H9 (cell line): ENCODE results near the gene RAI14. TPM values are rescaled to one million over a fixed set of nuclear protein-coding genes. Genes with fewer than 3 reads are reported as not detected.

Experiments
- DNase-seq: peaks from one replicate; pipeline ENCODE4 v3.0.0-alpha.2; 2017
- H2AFZ ChIP-seq: one replicate; pipeline ENCODE4 v1.6.1; 2013; ENCODE audit warnings: mild to moderate bottlenecking, low read length, control low read depth, moderate library complexity
- H2AK5ac ChIP-seq: 2 replicates; pipeline ENCODE4 v1.6.1; 2013; ENCODE audit warnings: low read length, control low read depth, mixed read lengths; ENCODE audit not compliant: insufficient read length
- H2BK120ac ChIP-seq: one replicate; pipeline ENCODE4 v1.6.1; 2013; ENCODE audit warnings: low read depth, mild to moderate bottlenecking, low read length, control low read depth, inconsistent platforms; ENCODE audit not compliant: poor library complexity, severe bottlenecking
- H2BK12ac ChIP-seq: 2 replicates; pipeline ENCODE4 v1.6.1; 2013; ENCODE audit warnings: low read length, control low read depth, mixed read lengths, low read depth; ENCODE audit not compliant: insufficient read length
- H2BK15ac ChIP-seq: 2 replicates; pipeline ENCODE4 v1.6.1; 2013; ENCODE audit warnings: low read depth, low read length, control low read depth
- H2BK20ac ChIP-seq: one replicate; pipeline ENCODE4 v1.6.1; 2013; ENCODE audit warnings: low read depth, mild to moderate bottlenecking, low read length, control low read depth, inconsistent platforms; ENCODE audit not compliant: poor library complexity, severe bottlenecking
- H2BK5ac ChIP-seq: 2 replicates; pipeline ENCODE4 v1.6.1; 2013; ENCODE audit warnings: low read length, control low read depth, mixed read lengths; ENCODE audit not compliant: insufficient read length
- H3K14ac ChIP-seq: 2 replicates; pipeline ENCODE4 v1.6.1; 2013; ENCODE audit warnings: low read length, control low read depth; ENCODE audit not compliant: insufficient read depth
- H3K18ac ChIP-seq: 2 replicates; pipeline ENCODE4 v1.6.1; 2013; ENCODE audit warnings: low read depth, mild to moderate bottlenecking, mixed read lengths, low read length, control low read depth; ENCODE audit not compliant: insufficient read length
- H3K23ac ChIP-seq: 2 replicates; pipeline ENCODE4 v1.6.1; 2013; ENCODE audit warnings: low read length, control low read depth, mixed read lengths, low read depth; ENCODE audit not compliant: insufficient read length
- H3K23me2 ChIP-seq: 2 replicates; pipeline ENCODE4 v1.6.1; 2013; ENCODE audit warnings: low read depth, mild to moderate bottlenecking, mixed read lengths, low read length, control low read depth; ENCODE audit not compliant: insufficient read length, poor library complexity, severe bottlenecking
- H3K27ac ChIP-seq: 2 replicates; pipeline ENCODE4 v1.5.1; 2013; ENCODE audit warnings: low read length, control low read depth, mixed read lengths, low read depth; ENCODE audit not compliant: insufficient read length
- H3K27me3 ChIP-seq: 2 replicates; pipeline ENCODE4 v1.6.1; 2013; ENCODE audit warnings: low read length, control low read depth, inconsistent platforms; ENCODE audit not compliant: insufficient read depth
- H3K4ac ChIP-seq: 2 replicates; pipeline ENCODE4 v1.6.1; 2013; ENCODE audit warnings: low read depth, mild to moderate bottlenecking, control low read depth, inconsistent platforms, low read length, moderate library complexity
- H3K4me1 ChIP-seq: 2 replicates; pipeline ENCODE4 v1.6.1; 2013; ENCODE audit warnings: low read length, control low read depth, inconsistent platforms; ENCODE audit not compliant: insufficient read depth
- H3K4me2 ChIP-seq: 2 replicates; pipeline ENCODE4 v1.6.1; 2013; ENCODE audit warnings: low read length, control low read depth, mixed read lengths; ENCODE audit not compliant: insufficient read length, insufficient read depth
- H3K56ac ChIP-seq: 2 replicates; pipeline ENCODE4 v1.6.1; 2013; ENCODE audit warnings: low read depth, mild to moderate bottlenecking, mixed read lengths, low read length, control low read depth; ENCODE audit not compliant: insufficient read length
- H3K79me1 ChIP-seq: 2 replicates; pipeline ENCODE4 v1.6.1; 2013; ENCODE audit warnings: low read depth, mild to moderate bottlenecking, moderate library complexity, low read length, control low read depth, inconsistent platforms; ENCODE audit not compliant: insufficient read depth, poor library complexity, severe bottlenecking
- H3K79me2 ChIP-seq: 2 replicates; pipeline ENCODE4 v1.6.1; 2013; ENCODE audit warnings: low read length, control low read depth, inconsistent platforms; ENCODE audit not compliant: insufficient read depth
- H3K9ac ChIP-seq: 2 replicates; pipeline ENCODE4 v1.6.1; 2013; ENCODE audit warnings: low read length, control low read depth, mixed read lengths; ENCODE audit not compliant: insufficient read length; ENCODE audit errors: extremely low read depth
- H3K9me3 ChIP-seq: one replicate; pipeline ENCODE4 v1.6.1; 2013; ENCODE audit warnings: low read depth, low read length, inconsistent platforms; ENCODE audit not compliant: control insufficient read depth
- H3T11ph ChIP-seq: one replicate; pipeline ENCODE4 v1.6.1; 2013; ENCODE audit warnings: mild to moderate bottlenecking, low read length, control low read depth, inconsistent platforms
- H4K20me1 ChIP-seq: one replicate; pipeline ENCODE4 v1.6.1; 2013; ENCODE audit not compliant: control insufficient read depth, insufficient read length, insufficient read depth
- H4K5ac ChIP-seq: 2 replicates; pipeline ENCODE4 v1.6.1; 2013; ENCODE audit warnings: low read depth, mild to moderate bottlenecking, mixed read lengths, low read length, control low read depth; ENCODE audit not compliant: insufficient read length
- H4K8ac ChIP-seq: replicated peaks from 2 replicates; pipeline ENCODE4 v1.6.1; 2013; ENCODE audit warnings: low read length, control low read depth, mixed read lengths, low read depth; ENCODE audit not compliant: insufficient read length
- H4K91ac ChIP-seq: 2 replicates; pipeline ENCODE4 v1.6.1; 2013; ENCODE audit warnings: low read depth, mild to moderate bottlenecking, moderate library complexity, mixed read lengths, low read length, control low read depth; ENCODE audit not compliant: insufficient read length
- H3K27ac Mint-ChIP-seq, 3 experiments: 2 replicates in 2 of 3; 3 replicates in 1 of 3; pipeline ENCODE4 v1.8.0; 2020 to 2021; ENCODE audit warnings: mixed read lengths in 3 of 3, mild to moderate bottlenecking in 1 of 3, moderate library complexity in 1 of 3
- H3K27me3 Mint-ChIP-seq: 2 replicates; pipeline ENCODE4 v1.8.0; 2021; ENCODE audit warnings: low read depth, mild to moderate bottlenecking, moderate library complexity, mixed read lengths
- H3K36me3 Mint-ChIP-seq, 3 experiments: 2 replicates in 2 of 3; 3 replicates in 1 of 3; pipeline ENCODE4 v1.8.0; 2020 to 2021; ENCODE audit warnings: low read depth in 3 of 3, mixed read lengths in 3 of 3; ENCODE audit not compliant: insufficient read depth in 1 of 3
- H3K4me1 Mint-ChIP-seq, 2 experiments: 2 replicates each; pipeline ENCODE4 v1.8.0; 2020; ENCODE audit warnings: mixed read lengths in 2 of 2
- H3K4me3 Mint-ChIP-seq, 2 experiments: 2 replicates in 1 of 2; 3 replicates in 1 of 2; pipeline ENCODE4 v1.8.0; 2020 to 2021; ENCODE audit warnings: mild to moderate bottlenecking in 2 of 2, mixed read lengths in 2 of 2, moderate library complexity in 1 of 2
- H3K9me3 Mint-ChIP-seq, 2 experiments: 2 replicates in 1 of 2; 3 replicates in 1 of 2; pipeline ENCODE4 v1.8.0; 2020; ENCODE audit warnings: mild to moderate bottlenecking in 2 of 2, mixed read lengths in 2 of 2, moderate library complexity in 1 of 2
- WGBS: extraction: QIAGEN DNeasy Blood & Tissue Kit; methylation state at CpG from one replicate; pipeline ENCODE4 v1.1.7; 2013; ENCODE audit warnings: missing lambda C conversion rate, low lambda C conversion rate, mixed read lengths; ENCODE audit not compliant: insufficient read length; ENCODE audit errors: extremely low coverage; 5-methylcytosine and 5-hydroxymethylcytosine counted together
- total RNA-seq: library from RNA; stranded (reverse); gene quantifications from 2 replicates; pipeline ENCODE4 v1.2.1, GENCODE V29; 2021
- TF ChIP-seq, protein P1 (sequence below): fragments of 200-600 bp; sonication (generic); conservative IDR thresholded peaks from 3 replicates; pipeline ENCODE4 v1.8.0; 2021; ENCODE audit warnings: antibody characterized with exemption, mild to moderate bottlenecking

The RAI14 gene
- total RNA-seq, 1 experiment from 2014 or later: 127 TPM

- no peak overlapping the region for H3K23ac ChIP-seq
- no peak overlapping the region for H3K9ac ChIP-seq
- no peaks in the 10 kb centered on the region for H3K4me1 ChIP-seq
- no peaks in the 10 kb centered on the region for H3K27me3 Mint-ChIP-seq
- H3K27me3 ChIP-seq: no peaks in the 10 kb centered on the region
- peaks cover 22% of the 10 kb centered on the region; the same call in 1 of the 2 replicates for H3K79me2 ChIP-seq
- TF ChIP-seq, protein P1, sequence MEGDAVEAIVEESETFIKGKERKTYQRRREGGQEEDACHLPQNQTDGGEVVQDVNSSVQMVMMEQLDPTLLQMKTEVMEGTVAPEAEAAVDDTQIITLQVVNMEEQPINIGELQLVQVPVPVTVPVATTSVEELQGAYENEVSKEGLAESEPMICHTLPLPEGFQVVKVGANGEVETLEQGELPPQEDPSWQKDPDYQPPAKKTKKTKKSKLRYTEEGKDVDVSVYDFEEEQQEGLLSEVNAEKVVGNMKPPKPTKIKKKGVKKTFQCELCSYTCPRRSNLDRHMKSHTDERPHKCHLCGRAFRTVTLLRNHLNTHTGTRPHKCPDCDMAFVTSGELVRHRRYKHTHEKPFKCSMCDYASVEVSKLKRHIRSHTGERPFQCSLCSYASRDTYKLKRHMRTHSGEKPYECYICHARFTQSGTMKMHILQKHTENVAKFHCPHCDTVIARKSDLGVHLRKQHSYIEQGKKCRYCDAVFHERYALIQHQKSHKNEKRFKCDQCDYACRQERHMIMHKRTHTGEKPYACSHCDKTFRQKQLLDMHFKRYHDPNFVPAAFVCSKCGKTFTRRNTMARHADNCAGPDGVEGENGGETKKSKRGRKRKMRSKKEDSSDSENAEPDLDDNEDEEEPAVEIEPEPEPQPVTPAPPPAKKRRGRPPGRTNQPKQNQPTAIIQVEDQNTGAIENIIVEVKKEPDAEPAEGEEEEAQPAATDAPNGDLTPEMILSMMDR: no peak
- H3K14ac ChIP-seq: no peak overlapping the region
- no peak overlapping the region for H3K18ac ChIP-seq
- H2BK15ac ChIP-seq: no peak overlapping the region
- H4K8ac ChIP-seq: no peak overlapping the region
- H3K4me2 ChIP-seq: no peak overlapping the region
- no peak overlapping the region for H2BK12ac ChIP-seq
- peak overlapping the region; percentile 34 to 81 (median 76); a peak in 4 of 7 replicates for H3K27ac Mint-ChIP-seq
- H4K5ac ChIP-seq: no peak overlapping the region
- H3K56ac ChIP-seq: no peak overlapping the region
- no peak overlapping the region for H3K4me3 Mint-ChIP-seq
- no peak overlapping the region for H2BK20ac ChIP-seq
- H3K23me2 ChIP-seq: no peaks in the 10 kb centered on the region
- no peak overlapping the region for H3K27ac ChIP-seq
- H4K91ac ChIP-seq: no peak overlapping the region
- H2BK5ac ChIP-seq: no peak overlapping the region
- no peaks in the 10 kb centered on the region for H3K79me1 ChIP-seq
- peaks cover 20 to 49% (median 44%) of the 10 kb centered on the region in 3 experiments for H3K36me3 Mint-ChIP-seq
- H3T11ph ChIP-seq: no peak overlapping the region
- no peak for DNase-seq
- no peaks in the 10 kb centered on the region for H4K20me1 ChIP-seq
- WGBS: no CpG with 5 or more reads among the region's 6 CpGs
- no peak overlapping the region for H2AK5ac ChIP-seq
- H3K4me1 Mint-ChIP-seq: peaks cover 24 to 26% of the 10 kb centered on the region in 2 experiments
- H3K4ac ChIP-seq: no peak overlapping the region
- H3K9me3 Mint-ChIP-seq: no peaks in the 10 kb centered on the region
- no peak overlapping the region for H2BK120ac ChIP-seq
- H2AFZ ChIP-seq: no peak overlapping the region
- no peaks in the 10 kb centered on the region for H3K9me3 ChIP-seq
Observed at GRCh38 chr5:34692786-34693185, 36.7 kb downstream of the RAI14 start.
